Measurements from ENCODE around the gene ZNF675.
A peak's percentile ranks its signal among the peaks of the same experiment; 100 is the strongest.
"Not testable (repeated sequence)": the region's sequence is repeated elsewhere in the genome, so short reads cannot be mapped to it uniquely, and the experiment has no call there.

Gene ZNF675

DNA sequence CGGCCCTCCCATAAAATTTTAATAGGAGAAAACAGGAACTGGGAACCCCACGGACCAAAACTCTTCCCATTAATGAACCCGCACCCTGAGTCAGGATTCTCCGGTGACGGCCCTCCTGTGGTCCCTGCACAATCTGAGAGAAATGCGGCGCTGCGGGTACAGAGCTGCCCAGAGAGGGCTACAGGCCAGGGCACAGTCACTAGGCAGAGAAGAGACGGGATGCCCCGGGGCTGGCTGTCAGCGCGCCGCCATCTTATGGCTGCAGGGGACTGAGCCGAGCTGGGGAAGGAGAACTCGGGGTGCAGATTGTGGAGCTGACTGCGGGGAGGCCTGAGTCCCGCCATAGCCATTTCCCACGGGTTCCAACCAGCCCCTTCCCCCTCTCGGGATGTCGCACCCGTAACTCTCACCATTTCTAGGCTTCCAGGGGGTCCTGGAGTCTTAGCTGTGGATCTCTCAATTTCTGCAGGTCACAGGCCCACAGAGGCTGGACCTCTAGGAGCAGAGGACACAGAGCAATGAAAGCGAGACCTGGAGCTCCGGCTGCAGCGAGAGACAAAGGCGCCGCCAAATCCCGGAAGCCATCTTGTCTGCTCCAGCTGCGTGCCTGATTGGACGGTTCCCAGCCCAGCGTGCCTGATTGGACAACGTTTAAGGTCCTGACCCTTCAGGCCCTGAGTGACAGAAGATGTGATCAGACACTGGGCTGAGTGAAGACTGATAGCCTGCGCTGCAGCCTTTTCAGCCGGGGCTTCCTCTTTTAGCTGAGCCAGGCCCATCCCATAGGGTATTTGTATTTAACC lies at the start of gene ZNF675:
Gene ZNF675, minus strand, starts transcription at position 592 of the 803 bp plus-strand sequence. Its CDS starts 179 bp downstream, at position 413.
- DNase-seq, result peak; percentile 84 to 97 (median 89)

DNA sequence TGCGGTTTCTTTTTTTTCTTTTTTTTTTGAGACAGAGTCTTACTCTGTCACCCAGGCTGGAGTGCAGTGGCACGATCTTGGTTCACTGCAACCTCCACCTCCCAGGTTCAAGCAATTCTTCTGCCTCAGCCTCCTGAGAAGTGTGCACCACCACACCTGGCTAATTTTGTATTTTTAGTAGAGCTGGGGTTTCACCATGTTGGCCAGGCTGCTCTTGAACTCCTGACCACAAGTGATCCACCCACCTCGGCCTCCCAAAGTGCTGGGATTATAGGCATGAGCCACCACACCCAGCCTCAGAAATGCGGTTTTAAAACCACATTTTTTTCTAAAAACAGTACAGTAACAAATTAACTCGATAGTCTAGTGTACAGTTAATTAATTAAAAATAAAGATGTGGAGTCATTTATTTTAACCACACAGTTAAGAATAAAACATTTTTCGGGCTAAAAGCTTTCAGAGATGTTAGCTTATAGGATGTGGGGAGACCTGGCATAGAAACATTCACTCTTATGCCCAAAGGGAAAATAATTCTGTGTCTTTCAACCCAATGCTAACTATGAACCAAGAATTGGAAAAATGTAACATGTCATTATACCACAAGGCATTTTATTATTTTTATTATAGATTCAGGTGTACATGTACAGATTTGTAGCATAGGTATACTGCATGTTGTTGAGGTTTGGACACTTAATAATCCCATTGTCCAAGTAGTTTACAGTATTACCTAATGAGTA lies 43.9 kb upstream of the ZNF675 start:
- not testable (repeated sequence) for DNase-seq

DNA sequence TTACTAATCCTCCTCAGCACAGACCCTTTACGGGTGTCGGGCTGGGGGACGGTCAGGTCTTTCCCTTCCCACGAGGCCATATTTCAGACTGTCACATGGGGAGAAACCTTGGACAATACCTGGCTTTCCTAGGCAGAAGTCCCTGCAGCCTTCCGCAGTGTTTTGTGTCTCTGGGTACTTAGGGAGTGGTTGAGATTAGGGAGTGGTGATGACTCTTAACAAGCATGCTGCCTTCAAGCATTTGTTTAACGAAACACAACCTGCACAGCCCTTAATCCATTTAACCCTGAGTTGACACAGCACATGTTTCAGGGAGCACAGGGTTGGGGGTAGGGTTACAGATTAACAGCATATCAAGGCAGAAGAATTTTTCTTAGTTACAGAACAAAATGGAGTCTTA lies 37.1 kb upstream of the ZNF675 start:
- not testable (repeated sequence) for DNase-seq

DNA sequence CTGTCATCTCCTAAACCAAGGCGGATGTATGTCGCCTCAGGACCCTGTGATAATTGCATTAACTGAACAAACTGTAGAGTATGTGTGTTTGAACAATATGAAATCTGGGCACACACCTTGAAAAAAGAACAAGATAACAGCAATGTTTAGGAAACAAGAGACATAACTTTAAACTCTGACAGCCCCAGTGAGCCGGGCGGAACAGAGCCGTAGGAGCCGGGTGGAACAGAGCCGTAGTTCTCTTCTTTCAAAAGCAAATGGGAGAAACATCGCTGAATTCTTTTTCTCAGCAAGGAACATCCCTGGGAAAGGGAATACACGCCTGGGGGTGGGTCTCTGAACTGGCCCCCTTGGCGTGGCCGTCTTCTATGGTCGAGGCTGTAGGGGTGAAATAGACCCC lies 31.8 kb upstream of the ZNF675 start:
- no peak for DNase-seq

DNA sequence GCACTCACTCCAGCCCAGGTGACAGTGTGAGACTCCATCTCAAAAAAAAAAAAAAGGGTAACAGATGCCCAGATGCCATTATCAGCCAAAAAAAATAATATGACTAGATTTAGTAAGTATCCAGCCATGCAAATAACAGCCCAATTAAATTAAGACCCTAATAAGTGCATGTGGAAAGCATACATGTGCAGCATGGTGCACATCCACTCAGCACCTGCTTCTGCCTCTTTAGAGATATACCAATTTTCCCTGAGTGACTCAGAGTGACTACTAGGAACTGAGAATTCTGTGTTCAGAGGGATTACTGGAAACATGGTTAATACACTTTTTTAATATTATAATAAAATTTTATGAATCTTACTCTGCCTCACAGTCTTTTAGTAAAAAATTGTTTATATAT lies 29.8 kb upstream of the ZNF675 start:
- DNase-seq, result no peak

DNA sequence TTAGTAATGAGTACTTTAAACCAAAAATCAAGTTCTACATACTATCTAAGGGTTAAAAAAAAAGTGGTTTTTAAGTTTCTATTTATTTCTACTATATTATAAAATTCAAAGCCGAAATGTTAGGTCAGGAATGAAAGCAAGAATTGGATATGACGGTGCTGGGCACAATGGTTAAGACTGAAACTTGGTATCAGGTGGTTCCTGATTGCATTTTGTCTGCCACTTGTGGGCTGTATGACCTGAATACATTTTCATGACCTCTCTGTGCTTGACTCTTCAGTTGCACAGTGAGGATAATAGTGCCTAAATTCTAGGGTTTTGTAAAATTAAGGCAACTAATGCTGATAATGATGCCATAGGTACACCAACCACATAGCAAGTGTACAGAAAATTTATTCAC lies 22.3 kb upstream of the ZNF675 start:
- no peak for DNase-seq

DNA sequence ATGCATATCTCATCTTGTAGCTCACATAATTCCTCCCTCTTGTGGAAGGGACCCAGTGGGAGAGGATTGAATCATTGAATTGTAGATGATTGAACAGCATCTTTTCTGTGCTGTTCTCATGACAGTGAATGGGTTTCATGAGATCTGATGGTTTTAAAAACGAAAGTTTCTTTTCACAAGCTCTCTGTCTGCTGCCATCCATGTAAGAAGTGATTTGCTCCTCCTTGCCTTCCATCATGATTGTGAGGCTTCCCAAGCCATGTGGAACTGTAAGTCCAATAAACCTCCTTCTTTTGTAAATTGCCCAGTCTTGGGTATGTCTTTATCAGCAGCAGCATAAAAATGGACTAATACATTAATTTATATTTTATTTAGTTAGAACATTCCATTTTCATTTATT lies 19.6 kb upstream of the ZNF675 start:
- DNase-seq, result no peak

DNA sequence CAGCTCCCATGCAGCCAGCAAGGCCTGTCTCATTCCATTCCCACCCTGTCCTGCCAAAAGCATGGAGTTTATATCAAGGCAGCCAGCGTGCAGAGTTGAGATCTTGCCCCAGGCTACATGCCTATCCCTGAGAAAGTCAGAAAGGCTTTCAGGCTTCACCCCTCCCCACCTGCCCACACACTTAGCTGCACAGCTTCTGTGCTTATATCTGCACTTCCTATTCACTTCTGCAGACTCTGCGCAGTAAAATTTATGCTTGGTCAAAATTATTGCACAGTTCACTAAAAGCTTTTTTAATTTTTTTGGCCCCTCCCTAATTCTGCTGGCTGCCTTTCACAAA lies 12.5 kb upstream of the ZNF675 start:
- DNase-seq, result no peak

DNA sequence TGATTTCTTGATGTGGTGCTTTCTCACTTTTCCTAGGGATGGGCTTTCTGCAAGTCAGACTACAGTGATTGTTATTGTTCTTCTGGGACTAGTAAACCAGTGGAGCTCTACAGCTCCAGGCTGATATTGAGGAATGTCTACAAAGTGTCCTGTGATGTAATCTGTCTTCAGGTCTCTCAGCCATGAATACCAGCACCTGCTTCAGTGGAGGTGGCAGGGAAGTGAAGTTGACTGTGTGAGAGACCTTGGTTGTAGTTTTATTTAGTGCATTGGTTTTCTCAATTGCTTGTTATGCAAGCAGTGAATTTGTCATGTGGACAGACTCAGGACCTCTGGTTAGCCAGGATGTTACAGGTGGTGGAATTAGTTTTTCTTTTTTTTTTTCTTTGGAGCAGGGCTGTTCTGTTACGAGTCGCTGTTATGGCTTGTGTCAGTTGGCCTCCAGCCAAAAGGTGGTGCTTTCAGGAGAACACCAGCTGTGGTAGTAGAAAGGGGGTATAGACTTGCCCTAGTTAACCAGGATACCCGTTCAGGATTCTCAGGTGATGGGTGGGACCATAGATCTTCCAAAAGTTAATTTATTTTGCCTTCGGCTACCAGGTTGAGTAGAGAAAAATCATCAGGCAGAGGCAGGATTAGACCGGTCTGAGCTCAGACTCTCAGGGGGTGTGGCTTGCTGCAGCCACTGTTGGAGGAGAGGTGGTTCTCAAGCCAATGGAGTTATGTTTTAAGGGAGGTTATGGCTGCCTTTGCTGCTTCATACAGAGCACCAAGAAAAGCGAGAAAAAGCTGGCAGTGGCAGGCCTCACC lies 11.9 kb upstream of the ZNF675 start:
- DNase-seq, result peak in 1 of 3 experiments; percentile 36

DNA sequence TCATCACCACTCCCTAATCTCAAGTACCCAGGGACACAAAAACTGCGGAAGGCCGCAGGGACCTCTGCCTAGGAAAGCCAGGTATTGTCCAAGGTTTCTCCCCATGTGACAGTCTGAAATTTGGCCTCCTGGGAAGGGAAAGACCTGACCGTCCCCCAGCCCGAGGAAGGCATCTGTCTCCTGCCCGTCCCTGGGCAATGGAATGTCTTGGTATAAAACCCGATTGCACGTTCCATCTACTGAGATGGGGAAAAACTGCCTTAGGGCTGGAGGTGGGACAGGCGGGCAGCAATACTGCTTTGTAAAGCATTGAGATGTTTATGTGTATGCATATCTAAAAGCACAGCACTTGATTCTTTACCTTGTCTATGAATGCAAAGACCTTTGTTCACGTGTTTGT lies 5.9 kb upstream of the ZNF675 start:
- not testable (repeated sequence) for DNase-seq

DNA sequence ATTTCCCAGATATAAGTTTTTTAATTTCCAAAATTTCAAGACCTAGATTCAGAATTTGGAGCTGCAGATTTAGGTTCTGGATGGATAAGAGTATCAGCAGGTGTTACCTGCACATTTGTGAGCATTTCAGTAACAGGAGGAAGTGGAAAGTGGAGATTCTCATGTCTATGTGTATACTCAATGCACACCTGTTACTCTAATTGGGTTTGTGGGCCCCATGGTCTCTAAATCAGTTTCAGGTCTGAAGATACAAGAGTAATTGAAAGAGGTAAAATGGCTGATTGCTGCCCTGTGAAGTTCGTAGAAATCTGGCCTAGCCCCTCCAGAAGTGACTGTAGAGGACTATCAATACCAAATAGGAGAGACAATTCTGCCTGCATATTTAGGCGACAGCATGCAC lies 13.9 kb downstream of the ZNF675 start:
- DNase-seq, result no peak

DNA sequence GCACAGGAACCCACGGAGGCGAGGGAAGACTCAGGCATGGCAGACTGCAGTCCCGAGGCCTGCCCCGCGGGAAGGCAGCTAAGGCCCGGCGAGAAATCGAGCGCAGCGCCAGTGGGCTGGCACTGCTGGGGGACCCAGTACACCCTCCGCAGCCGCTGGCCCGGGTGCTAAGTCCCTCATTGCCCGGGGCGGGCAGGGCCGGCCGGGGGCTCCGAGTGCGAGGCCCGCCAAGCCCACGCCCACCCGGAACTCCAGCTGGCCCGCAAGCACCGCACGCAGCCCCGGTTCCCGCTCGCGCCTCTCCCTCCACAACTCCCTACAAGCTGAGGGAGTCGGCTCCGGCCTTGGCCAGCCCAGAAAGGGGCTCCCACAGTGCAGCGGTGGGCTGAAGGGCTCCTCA lies 18.4 kb downstream of the ZNF675 start:
- not testable (repeated sequence) for DNase-seq

DNA sequence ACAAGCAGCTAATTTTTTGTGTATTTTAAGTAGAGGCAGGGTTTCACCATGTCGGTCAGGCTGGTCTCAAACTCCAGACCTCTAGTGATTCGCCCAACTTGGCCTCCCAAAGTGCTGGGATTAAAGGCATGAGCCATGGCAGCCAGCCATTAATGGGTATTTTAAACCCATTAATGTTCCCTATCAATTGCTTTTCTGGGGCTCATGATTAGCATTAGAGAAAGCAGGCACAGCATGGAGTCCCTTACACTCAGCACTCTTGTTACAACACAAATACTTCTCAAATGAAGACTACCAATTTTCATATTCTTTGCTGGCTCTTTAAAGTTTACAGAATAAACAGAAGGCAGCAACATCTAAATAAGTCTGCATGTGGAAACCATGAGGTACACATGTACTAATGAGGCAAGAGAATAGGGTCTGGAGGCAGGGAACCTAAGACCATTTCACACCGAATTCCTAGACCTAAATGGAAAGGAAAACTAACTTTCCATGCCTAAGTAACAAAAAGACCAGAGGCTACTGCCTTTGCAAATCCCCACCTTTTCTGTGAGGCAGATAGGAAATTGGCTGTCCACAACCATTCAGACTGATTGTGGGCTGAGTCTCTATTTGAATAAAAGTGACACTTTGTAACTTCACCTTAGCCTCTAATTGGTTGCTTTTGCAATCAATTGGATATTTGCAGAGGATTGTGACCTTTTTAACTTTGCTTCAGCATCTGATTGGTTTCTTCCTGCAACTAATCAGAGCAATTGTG lies 21.2 kb downstream of the ZNF675 start:
- DNase-seq, result no peak

DNA sequence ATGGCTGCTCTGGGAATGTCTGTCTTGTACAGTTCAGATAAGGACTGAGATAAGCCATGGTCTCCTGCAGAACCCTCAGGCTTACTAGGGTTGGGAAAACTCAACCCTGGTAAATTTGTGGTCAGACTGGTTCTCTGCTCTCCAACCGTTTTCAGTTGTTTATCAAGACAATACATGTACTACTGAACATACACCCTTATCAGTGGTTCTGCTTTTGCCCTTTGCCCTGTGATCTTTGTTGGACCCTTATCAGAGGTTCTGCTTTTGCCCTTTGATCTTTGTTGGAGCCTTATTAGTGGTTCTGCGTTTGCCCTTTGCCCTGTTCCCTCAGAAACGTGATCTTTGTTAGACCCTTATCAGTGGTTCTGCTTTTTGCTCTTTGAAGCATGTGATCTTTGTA lies 37.2 kb downstream of the ZNF675 start:
- DNase-seq, result not testable (repeated sequence)
